Measurements from ENCODE around the gene SPATA2. TPM values are rescaled to one million over a fixed set of nuclear protein-coding genes. Genes with fewer than 3 reads are reported as not detected.

Gene SPATA2
- total and polyA plus RNA-seq, 2 of the 13 experiments (the other 11 are each of a cell fraction or from before 2014, with no cell fraction given): 3.2 to 8.7 TPM

DNA sequence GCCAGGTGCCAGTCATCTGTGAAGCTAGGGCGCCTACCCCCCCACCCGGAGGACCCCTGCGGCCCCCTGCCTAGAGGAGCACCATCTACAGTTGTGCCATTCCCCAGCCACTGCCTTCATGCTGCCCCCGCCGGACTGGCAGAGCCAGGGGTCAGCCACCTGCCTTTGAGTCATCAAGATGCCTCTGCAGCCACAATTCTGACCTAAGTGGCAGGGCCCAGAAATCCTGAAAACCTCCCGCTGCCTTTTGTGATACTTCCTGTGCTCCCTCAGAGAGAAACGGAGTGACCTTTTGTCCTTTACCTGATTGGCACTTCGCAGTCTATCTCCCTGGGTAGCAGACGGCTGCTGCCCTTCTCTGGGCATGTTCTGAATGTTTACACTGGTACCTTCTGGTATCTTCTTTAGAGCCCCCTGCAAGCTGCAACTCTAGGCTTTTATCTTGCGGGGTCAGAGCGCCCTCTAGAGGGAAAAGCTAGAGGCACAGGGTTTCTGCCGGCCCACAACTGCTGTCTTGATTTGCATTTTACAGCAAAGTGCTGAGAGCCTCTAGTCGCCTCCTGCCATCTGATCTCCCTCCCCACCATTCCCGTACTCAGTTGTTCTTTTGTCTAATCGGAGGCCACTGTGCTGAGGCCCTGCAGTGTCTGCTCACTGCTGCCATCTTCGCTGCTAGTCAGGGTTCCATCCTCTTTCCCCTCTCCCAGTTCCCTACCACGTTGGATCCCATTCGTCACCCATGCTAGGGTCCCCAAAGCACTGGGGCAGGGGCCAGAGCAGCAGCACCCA lies 26.9 kb downstream of the SPATA2 start (continued):
- TF ChIP-seq ZNF124 (CRISPR knock-in tag; IDR thresholded peaks at IDR 0.05) (0 out of 2 replicates have a peak, but pooled peaks have one; percentile 31), TARDBP (CRISPR knock-in tag; IDR thresholded peaks at IDR 0.05) (0 out of 2 replicates have a peak, but pooled peaks have one; percentile 14), CBX5 (CRISPR knock-in tag; IDR thresholded peaks at IDR 0.05; ENCODE audit: borderline replicate concordance) (peak; percentile 50; the same call in 1 of the 2 replicates), ZMYM4 (CRISPR knock-in tag; IDR thresholded peaks at IDR 0.05) (peak; percentile 17; the same call in 1 of the 2 replicates), ZNF674 (CRISPR knock-in tag; IDR thresholded peaks at IDR 0.05; ENCODE audit: low read depth) (no peak), NFYB (CRISPR knock-in tag; IDR thresholded peaks at IDR 0.05) (no peak), FOXJ3 (CRISPR knock-in tag; IDR thresholded peaks at IDR 0.05; ENCODE audit: borderline replicate concordance) (no peak), ZKSCAN8 (CRISPR knock-in tag; IDR thresholded peaks at IDR 0.05; ENCODE audit: borderline replicate concordance) (0 out of 2 replicates have a peak, but pooled peaks have one; percentile 62), HBP1 (CRISPR knock-in tag; IDR thresholded peaks at IDR 0.05; ENCODE audit: low read depth) (no peak), HDAC6 (IDR thresholded peaks at IDR 0.05; ENCODE audit: low read depth, low read length) (no peak), FOXP4 (CRISPR knock-in tag; IDR thresholded peaks at IDR 0.05) (no peak; the same call in 1 of the 2 replicates), WIZ (CRISPR knock-in tag; IDR thresholded peaks at IDR 0.05) (no peak), NCOA2 (CRISPR knock-in tag; IDR thresholded peaks at IDR 0.05) (peak; percentile 16; the same call in 1 of the 2 replicates), ZNF614 (CRISPR knock-in tag; IDR thresholded peaks at IDR 0.05; ENCODE audit: borderline replicate concordance) (no peak), HOMEZ (CRISPR knock-in tag; IDR thresholded peaks at IDR 0.05; ENCODE audit: low read depth) (no peak), SRSF4 (IDR thresholded peaks at IDR 0.05; ENCODE audit: low read depth, low read length, poor library complexity, severe bottlenecking) (no peak), TIGD3 (CRISPR knock-in tag; IDR thresholded peaks at IDR 0.05; ENCODE audit: borderline replicate concordance) (no peak), MTF1 (CRISPR knock-in tag; IDR thresholded peaks at IDR 0.05) (no peak), ZNF230 (CRISPR knock-in tag; IDR thresholded peaks at IDR 0.05) (no peak)
- TF ChIP-seq, protein P1, sequence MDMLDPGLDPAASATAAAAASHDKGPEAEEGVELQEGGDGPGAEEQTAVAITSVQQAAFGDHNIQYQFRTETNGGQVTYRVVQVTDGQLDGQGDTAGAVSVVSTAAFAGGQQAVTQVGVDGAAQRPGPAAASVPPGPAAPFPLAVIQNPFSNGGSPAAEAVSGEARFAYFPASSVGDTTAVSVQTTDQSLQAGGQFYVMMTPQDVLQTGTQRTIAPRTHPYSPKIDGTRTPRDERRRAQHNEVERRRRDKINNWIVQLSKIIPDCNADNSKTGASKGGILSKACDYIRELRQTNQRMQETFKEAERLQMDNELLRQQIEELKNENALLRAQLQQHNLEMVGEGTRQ (IDR thresholded peaks at IDR 0.05; ENCODE audit: low read depth, low read length): 0 out of 2 replicates have a peak, but pooled peaks have one; percentile 1
- TF ChIP-seq, protein P1 (CRISPR knock-in tag; IDR thresholded peaks at IDR 0.05; ENCODE audit: borderline replicate concordance): no peak

All from HepG2 (cell line).